ENCODE measurements around the gene L3MBTL3. TPM values are rescaled to one million over a fixed set of nuclear protein-coding genes. Genes with fewer than 3 reads are reported as not detected.

Gene L3MBTL3
- total RNA-seq, 1 donor from 2014 or later, result 19.6 TPM

DNA sequence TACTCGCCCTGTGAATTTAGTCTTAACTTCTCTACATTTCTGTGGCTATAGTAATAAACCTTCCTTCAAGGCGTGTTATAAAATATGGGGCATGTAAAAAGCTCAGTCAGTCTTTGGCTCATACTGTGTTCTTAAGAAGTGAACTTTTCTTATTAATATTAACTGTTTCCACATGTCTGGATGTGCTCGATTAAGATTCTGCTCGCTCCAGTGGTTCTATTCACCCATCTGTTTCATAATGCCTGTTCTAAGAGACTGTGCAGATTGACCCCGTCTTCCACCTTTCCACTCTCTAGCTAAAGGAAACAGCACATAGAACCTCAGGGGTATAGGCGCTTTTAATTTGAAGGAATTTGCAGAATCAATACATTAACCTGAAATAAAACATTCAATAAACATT is 99.9 kb downstream of the L3MBTL3 start:
- TF ChIP-seq, protein P1, sequence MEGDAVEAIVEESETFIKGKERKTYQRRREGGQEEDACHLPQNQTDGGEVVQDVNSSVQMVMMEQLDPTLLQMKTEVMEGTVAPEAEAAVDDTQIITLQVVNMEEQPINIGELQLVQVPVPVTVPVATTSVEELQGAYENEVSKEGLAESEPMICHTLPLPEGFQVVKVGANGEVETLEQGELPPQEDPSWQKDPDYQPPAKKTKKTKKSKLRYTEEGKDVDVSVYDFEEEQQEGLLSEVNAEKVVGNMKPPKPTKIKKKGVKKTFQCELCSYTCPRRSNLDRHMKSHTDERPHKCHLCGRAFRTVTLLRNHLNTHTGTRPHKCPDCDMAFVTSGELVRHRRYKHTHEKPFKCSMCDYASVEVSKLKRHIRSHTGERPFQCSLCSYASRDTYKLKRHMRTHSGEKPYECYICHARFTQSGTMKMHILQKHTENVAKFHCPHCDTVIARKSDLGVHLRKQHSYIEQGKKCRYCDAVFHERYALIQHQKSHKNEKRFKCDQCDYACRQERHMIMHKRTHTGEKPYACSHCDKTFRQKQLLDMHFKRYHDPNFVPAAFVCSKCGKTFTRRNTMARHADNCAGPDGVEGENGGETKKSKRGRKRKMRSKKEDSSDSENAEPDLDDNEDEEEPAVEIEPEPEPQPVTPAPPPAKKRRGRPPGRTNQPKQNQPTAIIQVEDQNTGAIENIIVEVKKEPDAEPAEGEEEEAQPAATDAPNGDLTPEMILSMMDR (IDR thresholded peaks at IDR 0.05), result no peak
- TF ChIP-seq POLR2AphosphoS5 (IDR thresholded peaks at IDR 0.05; ENCODE audit: insufficient read depth in 1 of 2, low read depth in 1 of 2) (no peak), POLR2A (IDR thresholded peaks at IDR 0.05) (no peak)
- Histone ChIP-seq H3K4me1 (no peaks in the 10 kb centered on the region), H3K36me3 (peaks cover 0 to 4% of the 10 kb centered on the region in 2 donors), H3K9me3 (no peaks in the 10 kb centered on the region), H3K27me3 (no peaks in the 10 kb centered on the region), H3K27ac (no peak overlapping the region), H3K4me3 (no peak overlapping the region)
- DNase-seq (ENCODE audit: extremely low spot score in 2 of 2), result no peak
- intact Hi-C loops (cut with DNase I), result no loop called here

DNA sequence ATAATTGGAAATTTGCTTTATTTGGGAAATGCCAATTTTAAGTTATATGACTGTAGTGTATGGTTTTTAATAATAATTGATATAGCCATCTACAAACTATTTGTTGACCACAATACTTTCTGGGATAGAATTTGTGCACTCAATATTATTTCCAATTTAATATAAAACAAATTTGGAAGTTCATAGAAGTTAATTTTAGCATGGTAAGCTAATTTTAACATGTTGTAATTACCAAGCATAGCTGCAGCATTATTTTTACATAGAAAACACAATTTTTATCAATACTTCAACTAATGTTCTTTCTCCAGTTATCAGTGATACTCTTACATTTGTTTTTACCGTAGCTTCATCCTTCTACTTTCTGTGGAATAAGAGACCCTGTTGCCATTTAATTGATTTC is 100.8 kb downstream of the L3MBTL3 start:
- Histone ChIP-seq H3K4me3 (no peak overlapping the region), H3K36me3 (peaks cover 0 to 4% of the 10 kb centered on the region in 2 donors), H3K9me3 (no peaks in the 10 kb centered on the region), H3K4me1 (no peaks in the 10 kb centered on the region), H3K27ac (no peak overlapping the region), H3K27me3 (no peaks in the 10 kb centered on the region)
- no peak for DNase-seq (ENCODE audit: extremely low spot score in 2 of 2)
- intact Hi-C loops (cut with DNase I), result no loop called here
- TF ChIP-seq POLR2AphosphoS5 (IDR thresholded peaks at IDR 0.05; ENCODE audit: insufficient read depth in 1 of 2, low read depth in 1 of 2), result no peak
- TF ChIP-seq, protein P1 (IDR thresholded peaks at IDR 0.05), result no peak
- TF ChIP-seq POLR2A (IDR thresholded peaks at IDR 0.05), result no peak

DNA sequence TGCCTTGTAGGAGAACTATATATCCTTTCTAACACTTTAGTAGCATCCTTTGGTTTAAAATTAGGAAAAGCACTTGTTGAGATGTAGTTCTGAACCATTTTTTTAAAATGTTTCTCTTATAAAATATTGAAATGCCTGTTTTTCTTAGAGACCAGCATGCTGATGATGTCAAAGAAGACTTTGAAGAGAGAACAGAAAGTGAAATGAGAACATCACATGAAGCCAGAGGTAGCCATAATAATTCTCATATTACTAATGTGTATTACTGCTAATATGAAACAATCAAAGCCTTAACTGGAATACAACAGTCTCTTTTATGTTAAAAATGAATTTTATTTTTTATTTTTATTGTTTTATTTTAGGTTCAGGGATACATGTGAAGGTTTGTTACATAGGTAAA is 102.3 kb downstream of the L3MBTL3 start:
- Histone ChIP-seq H3K27me3 (no peaks in the 10 kb centered on the region), H3K9me3 (no peaks in the 10 kb centered on the region), H3K36me3 (peaks cover 0 to 4% of the 10 kb centered on the region in 2 donors), H3K27ac (no peak overlapping the region), H3K4me1 (no peaks in the 10 kb centered on the region), H3K4me3 (no peak overlapping the region)
- no peak for DNase-seq (ENCODE audit: extremely low spot score in 2 of 2)
- intact Hi-C loops (cut with DNase I), result no loop called here
- TF ChIP-seq POLR2AphosphoS5 (IDR thresholded peaks at IDR 0.05; ENCODE audit: insufficient read depth in 1 of 2, low read depth in 1 of 2) (no peak), POLR2A (IDR thresholded peaks at IDR 0.05) (no peak)
- TF ChIP-seq, protein P1 (IDR thresholded peaks at IDR 0.05), result no peak

DNA sequence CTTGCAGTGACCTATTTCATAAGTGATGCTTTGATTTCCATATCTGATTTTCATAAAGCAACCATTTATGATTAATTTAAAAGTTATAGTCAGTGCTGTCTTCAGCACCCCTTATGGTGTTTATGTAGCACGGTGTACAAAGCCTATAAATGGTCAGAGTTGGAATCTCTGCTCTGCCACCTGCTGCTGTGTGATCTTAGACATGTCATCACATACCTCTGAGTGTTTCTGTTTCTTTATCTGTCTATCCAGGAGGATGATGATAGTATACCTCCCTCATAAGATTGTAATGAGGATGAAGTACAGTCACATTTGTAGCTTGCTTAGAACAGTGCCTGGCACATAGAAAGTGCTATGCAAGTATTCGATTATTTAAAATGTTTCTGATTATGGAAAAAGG is 103.9 kb downstream of the L3MBTL3 start:
- H3K4me3 ChIP-seq, result no peak overlapping the region
- H3K9me3 ChIP-seq, result no peaks in the 10 kb centered on the region
- DNase-seq (ENCODE audit: extremely low spot score in 2 of 2), result no peak
- H3K27me3 ChIP-seq, result no peaks in the 10 kb centered on the region
- no peak for TF ChIP-seq POLR2A (IDR thresholded peaks at IDR 0.05)
- TF ChIP-seq, protein P1 (IDR thresholded peaks at IDR 0.05), result no peak
- TF ChIP-seq POLR2AphosphoS5 (IDR thresholded peaks at IDR 0.05; ENCODE audit: insufficient read depth in 1 of 2, low read depth in 1 of 2), result no peak
- H3K4me1 ChIP-seq, result no peaks in the 10 kb centered on the region
- no peak overlapping the region for H3K27ac ChIP-seq
- H3K36me3 ChIP-seq, result peaks cover 0 to 4% of the 10 kb centered on the region in 2 donors
- intact Hi-C loops (cut with DNase I), result no loop called here

DNA sequence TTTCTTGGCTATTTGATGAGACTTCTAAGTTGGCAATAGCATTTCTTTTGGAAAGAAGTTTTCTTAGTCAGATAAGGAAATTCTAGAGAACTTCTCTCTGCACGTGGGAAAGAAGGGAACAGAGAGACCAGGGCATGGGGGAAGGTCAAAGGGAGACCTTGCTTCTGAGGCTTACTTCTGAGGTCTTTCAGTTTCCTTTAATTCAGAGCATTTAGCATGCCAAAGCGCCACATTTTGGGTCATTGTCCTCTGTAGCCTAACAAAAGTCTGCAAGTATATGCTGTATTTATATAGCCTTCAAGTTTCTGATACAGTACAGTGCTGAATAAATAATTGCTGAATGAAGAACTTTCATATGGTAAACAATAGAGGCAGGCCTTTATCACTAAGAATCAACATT is 108.8 kb downstream of the L3MBTL3 start:
- Histone ChIP-seq H3K4me3 (no peak overlapping the region), H3K27me3 (no peaks in the 10 kb centered on the region), H3K36me3 (no peaks in the 10 kb centered on the region), H3K9me3 (no peaks in the 10 kb centered on the region), H3K27ac (no peak overlapping the region), H3K4me1 (no peaks in the 10 kb centered on the region)
- intact Hi-C loops (cut with DNase I), result no loop called here
- no peak for DNase-seq (ENCODE audit: extremely low spot score in 2 of 2)
- TF ChIP-seq POLR2A (IDR thresholded peaks at IDR 0.05) (no peak), POLR2AphosphoS5 (IDR thresholded peaks at IDR 0.05; ENCODE audit: insufficient read depth in 1 of 2, low read depth in 1 of 2) (no peak)
- TF ChIP-seq, protein P1 (IDR thresholded peaks at IDR 0.05), result no peak
